Keratinocyte (primary cell): ENCODE data around the gene AOAH. TPM values are rescaled to one million over a fixed set of nuclear protein-coding genes. Genes with fewer than 3 reads are reported as not detected.

Experiments used
- DNase-seq: peaks from one replicate; pipeline ENCODE4 v3.0.0-alpha.2; 2011; ENCODE audit warnings: low read depth, missing footprints, low spot score
- FAIRE-seq: peaks from 2 replicates; lab custom pipeline; 2011; peaks lifted over from hg19 to GRCh38; lab: Jason Lieb, UNC
- H2AFZ ChIP-seq: 2 replicates; pipeline ENCODE4 v1.6.0; 2012; ENCODE audit warnings: low read length, control low read depth, inconsistent platforms; ENCODE audit not compliant: control insufficient read depth
- H3K27ac ChIP-seq: 2 replicates; pipeline ENCODE4 v1.5.1; 2011; ENCODE audit warnings: low read length; ENCODE audit not compliant: control insufficient read depth, insufficient read depth
- H3K27me3 ChIP-seq: 3 replicates; pipeline ENCODE4 v1.6.0; 2011; ENCODE audit warnings: low read length; ENCODE audit not compliant: control insufficient read depth, insufficient read depth; ENCODE audit errors: extremely low read depth
- H3K36me3 ChIP-seq, 2 experiments: 2 replicates in 1 of 2; 3 replicates in 1 of 2; pipeline ENCODE4 v1.5.1; 2011; ENCODE audit warnings: low read length in 2 of 2, mild to moderate bottlenecking in 1 of 2; ENCODE audit not compliant: control insufficient read depth in 2 of 2, insufficient read depth in 2 of 2; ENCODE audit errors: extremely low read depth in 1 of 2
- H3K4me1 ChIP-seq: 3 replicates; pipeline ENCODE4 v1.5.1; 2011; ENCODE audit warnings: low read length; ENCODE audit not compliant: control insufficient read depth, insufficient read depth; ENCODE audit errors: extremely low read depth
- H3K4me2 ChIP-seq: 3 replicates; pipeline ENCODE4 v1.6.0; 2011; ENCODE audit warnings: low read depth, low read length; ENCODE audit not compliant: control insufficient read depth, insufficient read depth; ENCODE audit errors: extremely low read depth
- H3K4me3 ChIP-seq, 3 experiments: fragments of 200-600 bp in 1 of 3; sonication (generic) in 1 of 3; 2 replicates in 2 of 3; 3 replicates in 1 of 3; pipeline ENCODE4 v1.5.1; 2011 to 2016; ENCODE audit warnings: low read length in 3 of 3, mild to moderate bottlenecking in 3 of 3, control low read depth in 2 of 3, inconsistent platforms in 1 of 3, low read depth in 1 of 3, mixed read lengths in 1 of 3, mixed run types in 1 of 3, moderate library complexity in 1 of 3; ENCODE audit not compliant: control insufficient read depth in 2 of 3, insufficient read depth in 2 of 3; ENCODE audit errors: extremely low read depth in 1 of 3
- H3K79me2 ChIP-seq: 2 replicates; pipeline ENCODE4 v1.6.0; 2012; ENCODE audit warnings: low read length; ENCODE audit not compliant: control insufficient read depth, insufficient read depth
- H3K9ac ChIP-seq: 3 replicates; pipeline ENCODE4 v1.6.0; 2011; ENCODE audit warnings: low read length; ENCODE audit not compliant: control insufficient read depth, insufficient read depth; ENCODE audit errors: extremely low read depth
- H3K9me1 ChIP-seq: 3 replicates; pipeline ENCODE4 v1.6.0; 2011; ENCODE audit warnings: low read length; ENCODE audit not compliant: control insufficient read depth, insufficient read depth; ENCODE audit errors: extremely low read depth
- H3K9me3 ChIP-seq: 2 replicates; pipeline ENCODE4 v1.5.1; 2012; ENCODE audit warnings: low read depth, low read length; ENCODE audit not compliant: control insufficient read depth
- H4K20me1 ChIP-seq: 3 replicates; pipeline ENCODE4 v1.6.0; 2011; ENCODE audit warnings: low read length; ENCODE audit not compliant: control insufficient read depth, insufficient read depth; ENCODE audit errors: extremely low read depth
- EZH2 ChIP-seq: IDR thresholded peaks from one replicate; pipeline ENCODE4 v1.6.1; 2012; ENCODE audit warnings: inconsistent platforms, mild to moderate bottlenecking, low read length, moderate library complexity
- dilution Hi-C: fragments of 300-500 bp; cut with MboI; formaldehyde crosslinking; loops from one replicate; pipeline ENCODE4 v1.7.0; 2020; ENCODE audit warnings: low sequenced_read_pairs; ENCODE audit not compliant: extremely low pct_ligation_motif_present
- polyA plus RNA-seq, 5 experiments: library from polyadenylated mRNA; depleted of rRNA in 3 of 5; stranded (reverse) in 3 of 5; stranded (forward) in 1 of 5; unstranded in 1 of 5; fragments of >200 nt; gene quantifications; 1 replicate in 1 of 5; 2 replicates in 3 of 5; 3 replicates in 1 of 5; pipeline versions ENCODE4 v1.2.1 to v1.2.3, GENCODE V29; 2011 to 2012; ENCODE audit warnings: missing spikeins in 2 of 5, low read depth in 1 of 5, low replicate concordance in 1 of 5
- TF ChIP-seq, protein P1 (sequence below), 3 experiments: IDR thresholded peaks in 1 of 3; conservative IDR thresholded peaks in 1 of 3; optimal IDR thresholded peaks in 1 of 3; 2 replicates in 2 of 3; 3 replicates in 1 of 3; pipeline versions ENCODE3 to v1.5.1; 2011; ENCODE audit warnings: low read length in 3 of 3, mild to moderate bottlenecking in 3 of 3, moderate library complexity in 2 of 3, control low read depth in 1 of 3, inconsistent platforms in 1 of 3; ENCODE audit not compliant: insufficient read depth in 2 of 3; ENCODE audit errors: extremely low read depth in 1 of 3

Gene AOAH
- polyA plus RNA-seq, 1 donor (not counting 4 experiments of a cell fraction or from before 2014, with no cell fraction given): 0.43 TPM

- FAIRE-seq (no peak), DNase-seq (no peak)
- no peak overlapping the region for H3K4me3 ChIP-seq
- no peaks in the 10 kb centered on the region for H4K20me1 ChIP-seq
- no peak overlapping the region for H3K27ac ChIP-seq
- no peaks in the 10 kb centered on the region for H3K27me3 ChIP-seq
- no peaks in the 10 kb centered on the region for H3K79me2 ChIP-seq
- TF ChIP-seq, protein P1, sequence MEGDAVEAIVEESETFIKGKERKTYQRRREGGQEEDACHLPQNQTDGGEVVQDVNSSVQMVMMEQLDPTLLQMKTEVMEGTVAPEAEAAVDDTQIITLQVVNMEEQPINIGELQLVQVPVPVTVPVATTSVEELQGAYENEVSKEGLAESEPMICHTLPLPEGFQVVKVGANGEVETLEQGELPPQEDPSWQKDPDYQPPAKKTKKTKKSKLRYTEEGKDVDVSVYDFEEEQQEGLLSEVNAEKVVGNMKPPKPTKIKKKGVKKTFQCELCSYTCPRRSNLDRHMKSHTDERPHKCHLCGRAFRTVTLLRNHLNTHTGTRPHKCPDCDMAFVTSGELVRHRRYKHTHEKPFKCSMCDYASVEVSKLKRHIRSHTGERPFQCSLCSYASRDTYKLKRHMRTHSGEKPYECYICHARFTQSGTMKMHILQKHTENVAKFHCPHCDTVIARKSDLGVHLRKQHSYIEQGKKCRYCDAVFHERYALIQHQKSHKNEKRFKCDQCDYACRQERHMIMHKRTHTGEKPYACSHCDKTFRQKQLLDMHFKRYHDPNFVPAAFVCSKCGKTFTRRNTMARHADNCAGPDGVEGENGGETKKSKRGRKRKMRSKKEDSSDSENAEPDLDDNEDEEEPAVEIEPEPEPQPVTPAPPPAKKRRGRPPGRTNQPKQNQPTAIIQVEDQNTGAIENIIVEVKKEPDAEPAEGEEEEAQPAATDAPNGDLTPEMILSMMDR (optimal IDR thresholded peaks at IDR 0.05 in 1 of 3, IDR thresholded peaks at IDR 0.05 in 1 of 3, conservative IDR thresholded peaks at IDR 0.05 in 1 of 3; ENCODE audit: extremely low read depth in 1 of 3, insufficient read depth in 2 of 3, low read length in 3 of 3): no peak
- TF ChIP-seq EZH2: no peak
- H3K9me3 ChIP-seq: no peaks in the 10 kb centered on the region
- no peaks in the 10 kb centered on the region for H3K36me3 ChIP-seq
- peaks cover 10% of the 10 kb centered on the region for H3K4me1 ChIP-seq
- dilution Hi-C loops: no loop called here
- H3K9ac ChIP-seq: no peak overlapping the region
- no peaks in the 10 kb centered on the region for H3K9me1 ChIP-seq
- H2AFZ ChIP-seq: no peak overlapping the region
- no peak overlapping the region for H3K4me2 ChIP-seq
Measured at GRCh38 chr7:36736899-36737211, 12.6 kb upstream of the AOAH start.

DNA sequence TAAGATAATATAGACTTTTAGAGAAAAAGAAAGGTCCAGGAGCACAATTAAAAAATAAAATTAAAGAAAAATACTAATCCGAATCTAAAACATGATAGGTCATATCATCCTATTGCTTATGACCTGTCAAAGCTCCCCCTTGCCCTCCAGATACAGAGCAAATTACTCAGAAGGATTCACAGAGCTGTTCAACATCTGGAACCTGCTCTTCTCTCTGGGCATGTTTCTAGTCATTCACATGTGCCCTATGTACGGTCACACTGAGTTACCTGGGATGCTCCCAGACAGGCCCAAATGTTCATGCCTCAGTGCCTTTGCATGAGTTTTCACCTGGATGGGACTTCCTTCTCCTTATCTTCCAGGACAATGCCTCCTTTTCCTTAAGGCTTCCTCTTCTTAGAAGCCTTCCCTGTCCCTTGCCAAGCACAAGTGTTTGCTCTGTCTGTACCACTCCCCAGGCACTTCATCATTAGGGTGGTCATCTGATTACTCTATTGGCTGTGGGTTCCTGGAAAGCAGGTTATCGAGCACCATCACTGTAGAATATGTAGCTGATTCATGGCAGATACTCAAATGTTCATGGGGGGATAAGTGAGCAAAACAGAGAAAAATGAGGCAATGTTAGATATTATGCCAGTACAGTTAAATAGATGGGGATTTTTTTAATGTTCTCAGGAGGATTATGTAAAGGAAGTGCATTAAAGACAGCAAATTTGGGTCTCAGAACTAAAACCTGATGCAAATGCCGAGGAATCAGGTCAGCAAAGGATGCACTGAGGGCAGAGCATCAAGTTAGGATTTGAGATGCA lies 12.0 kb upstream of the AOAH start:
- DNase-seq (no peak), FAIRE-seq (no peak)
- H3K79me2 ChIP-seq: no peaks in the 10 kb centered on the region
- no peak overlapping the region for H2AFZ ChIP-seq
- peaks cover 10% of the 10 kb centered on the region for H3K4me1 ChIP-seq
- no peaks in the 10 kb centered on the region for H3K9me1 ChIP-seq
- no peak for TF ChIP-seq EZH2
- TF ChIP-seq, protein P1 (optimal IDR thresholded peaks at IDR 0.05 in 1 of 3, IDR thresholded peaks at IDR 0.05 in 1 of 3, conservative IDR thresholded peaks at IDR 0.05 in 1 of 3; ENCODE audit: extremely low read depth in 1 of 3, insufficient read depth in 2 of 3, low read length in 3 of 3): no peak
- H3K4me3 ChIP-seq: no peak overlapping the region
- no peak overlapping the region for H3K27ac ChIP-seq
- H3K9me3 ChIP-seq: no peaks in the 10 kb centered on the region
- no peaks in the 10 kb centered on the region for H3K27me3 ChIP-seq
- H3K9ac ChIP-seq: no peak overlapping the region
- H3K4me2 ChIP-seq: no peak overlapping the region
- H4K20me1 ChIP-seq: no peaks in the 10 kb centered on the region
- H3K36me3 ChIP-seq: no peaks in the 10 kb centered on the region
- dilution Hi-C loops: no loop called here
